HG02870 (cell line): ENCODE measurements around the gene BABAM2.

Experiments
- ATAC-seq: cut with Tn5 transposase; IDR thresholded peaks from one replicate; pipeline ENCODE4 v1.9.1; 2021; ENCODE audit warnings: mild to moderate bottlenecking, moderate library complexity; ENCODE audit not compliant: unreplicated experiment

Gene BABAM2

DNA sequence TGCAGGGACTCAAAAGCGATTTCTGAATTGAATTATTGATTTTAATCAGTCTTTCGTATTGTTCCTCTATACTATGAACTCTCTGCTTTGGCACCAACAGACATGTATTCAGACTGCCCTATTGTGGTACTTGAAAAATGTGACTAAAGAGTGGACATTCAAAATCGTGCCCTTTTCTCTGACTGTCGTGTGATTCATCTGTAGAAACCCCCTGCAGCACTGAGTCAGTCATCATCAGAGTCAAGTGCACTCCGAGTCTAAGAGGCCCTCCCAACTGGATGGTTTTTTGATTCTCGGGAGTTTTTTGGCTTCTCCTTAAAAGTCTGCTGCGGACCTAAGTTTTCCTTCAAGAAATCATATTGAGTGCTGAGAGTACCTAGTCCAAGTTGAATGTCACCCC lies 405.7 kb downstream of the BABAM2 start:
- ATAC-seq = no peak

DNA sequence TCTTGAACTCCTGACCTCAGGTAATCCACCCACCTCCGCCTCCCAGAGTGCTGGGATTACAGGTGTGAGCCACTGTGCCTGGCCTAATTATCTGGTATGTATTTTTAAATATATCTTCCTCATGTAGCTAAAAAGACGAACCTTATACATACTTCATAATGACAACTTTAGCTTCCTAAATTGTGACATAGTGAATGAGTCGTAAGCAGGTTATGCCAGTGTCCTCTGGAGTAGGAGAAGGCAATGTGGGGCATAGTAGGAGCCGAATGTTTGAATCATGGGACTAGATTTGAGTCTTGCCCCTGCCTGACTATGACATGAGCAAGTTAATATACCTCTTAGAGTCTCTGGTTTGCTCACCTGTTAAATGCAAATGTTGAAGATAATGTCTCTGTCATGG lies 406.4 kb downstream of the BABAM2 start:
- ATAC-seq = no peak

DNA sequence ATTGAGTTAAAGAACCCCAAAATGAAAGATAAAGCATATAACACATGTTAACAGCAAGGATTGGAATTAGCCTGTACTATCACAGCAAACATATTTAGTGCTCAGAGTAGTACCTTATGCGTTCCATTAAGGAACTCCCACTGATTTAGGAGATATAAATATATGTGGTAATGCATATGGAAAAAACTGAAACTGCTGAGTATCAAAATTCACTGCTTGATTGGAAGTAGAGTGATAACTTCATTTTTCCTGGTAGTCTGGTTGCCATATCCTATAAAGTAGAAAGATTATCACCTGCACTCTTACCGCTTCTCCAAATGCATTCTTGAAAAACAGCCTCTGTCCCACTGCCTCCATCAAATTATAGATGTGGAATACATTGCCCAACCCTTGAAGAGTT lies 407.0 kb downstream of the BABAM2 start:
- no peak for ATAC-seq

DNA sequence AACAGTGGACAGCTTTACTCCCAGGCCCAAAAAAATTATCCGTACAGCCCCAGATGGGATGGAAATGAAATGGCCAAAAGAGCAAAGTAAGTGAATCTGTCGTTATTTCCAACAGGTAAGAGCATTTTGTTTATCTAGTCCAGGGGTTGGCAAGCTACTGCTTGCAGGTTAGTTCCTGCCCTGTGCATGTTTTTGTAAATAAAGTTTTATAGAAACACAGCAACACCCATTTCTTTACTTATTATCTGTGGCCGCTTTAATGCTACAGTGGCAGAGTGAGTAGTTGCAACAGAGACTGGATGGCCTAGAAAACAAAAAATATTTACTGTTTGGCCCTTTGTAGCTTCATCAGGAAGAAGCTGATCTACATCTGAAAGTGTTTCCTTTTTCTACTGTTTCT lies 407.9 kb downstream of the BABAM2 start:
- ATAC-seq = no peak

DNA sequence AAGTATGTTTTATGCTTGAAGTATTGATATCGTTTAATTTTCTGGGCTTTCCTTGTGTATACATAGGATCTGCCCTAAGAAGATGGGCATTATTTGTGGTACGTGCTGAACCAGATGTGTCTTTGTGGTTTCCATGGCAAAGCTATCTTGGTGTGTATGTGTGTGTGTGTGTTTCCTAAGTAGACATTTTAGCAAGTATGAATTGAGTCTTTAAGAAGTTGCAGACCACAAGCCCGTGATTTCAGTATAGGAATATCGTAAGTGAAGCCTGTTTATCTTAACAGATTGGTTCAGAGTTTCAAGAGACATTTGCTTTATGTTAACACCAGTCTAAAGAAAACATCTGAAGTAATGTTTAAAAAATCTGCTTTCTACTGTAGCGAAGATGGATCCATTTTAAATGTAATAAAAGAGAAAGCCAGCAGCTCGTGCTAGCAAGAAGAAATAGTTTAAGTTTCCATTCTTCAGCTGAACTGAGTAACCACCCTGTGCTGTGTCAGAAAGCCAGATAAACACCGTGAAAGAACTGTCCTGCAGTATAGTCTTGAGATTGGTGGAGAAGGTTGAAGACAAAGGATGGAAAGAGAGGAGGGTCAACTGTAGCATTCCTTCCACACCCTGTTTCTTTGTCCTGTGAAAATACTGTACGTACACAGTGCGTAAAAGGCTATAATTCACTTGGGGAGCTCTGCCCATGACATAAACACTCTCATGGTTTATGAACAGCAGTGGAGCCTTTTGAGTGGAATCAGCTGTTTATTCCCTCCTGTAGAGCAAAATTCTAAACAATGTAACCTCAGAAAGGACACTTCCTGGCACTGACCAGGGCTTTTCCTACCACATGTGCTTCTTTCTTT lies 410.2 kb downstream of the BABAM2 start:
- ATAC-seq = no peak

DNA sequence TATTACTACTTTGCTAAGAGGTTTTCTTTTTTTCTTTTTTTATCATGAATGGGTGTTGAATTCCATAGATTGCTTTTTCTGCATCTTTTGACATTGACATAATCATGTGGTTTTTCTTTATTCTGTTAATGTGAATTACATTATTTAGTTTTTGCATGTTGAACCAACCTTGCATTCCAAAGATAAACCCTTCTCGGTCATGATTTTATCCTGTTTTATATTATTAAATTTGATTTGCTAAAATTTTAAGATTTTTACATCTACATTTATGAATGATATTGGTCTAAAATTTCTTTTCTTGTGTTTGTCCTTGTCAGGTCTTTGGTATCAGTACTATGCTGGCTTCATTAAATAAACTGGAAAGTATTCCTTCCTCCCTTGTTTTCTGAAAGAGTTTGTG lies 414.7 kb downstream of the BABAM2 start:
- ATAC-seq = no peak

DNA sequence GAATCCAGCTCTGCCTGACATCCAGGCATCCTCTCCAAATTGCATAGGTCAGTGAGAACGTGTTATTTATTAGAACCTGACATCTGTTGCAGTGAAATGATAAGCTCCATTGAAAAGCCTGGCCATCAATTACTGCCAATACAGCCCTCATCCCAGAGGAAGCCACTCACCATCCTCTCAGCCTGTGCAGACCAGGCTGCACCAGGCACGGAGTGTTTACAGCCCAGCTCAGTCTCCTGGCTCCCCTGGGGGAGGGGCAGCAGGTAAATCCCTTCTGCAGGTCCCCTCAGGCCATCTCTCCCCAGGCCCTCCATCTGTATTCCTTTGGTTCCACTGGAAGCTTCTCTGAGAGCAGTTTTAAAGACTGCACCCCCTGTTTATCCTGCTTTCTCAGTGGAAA lies 419.6 kb downstream of the BABAM2 start:
- ATAC-seq = no peak

DNA sequence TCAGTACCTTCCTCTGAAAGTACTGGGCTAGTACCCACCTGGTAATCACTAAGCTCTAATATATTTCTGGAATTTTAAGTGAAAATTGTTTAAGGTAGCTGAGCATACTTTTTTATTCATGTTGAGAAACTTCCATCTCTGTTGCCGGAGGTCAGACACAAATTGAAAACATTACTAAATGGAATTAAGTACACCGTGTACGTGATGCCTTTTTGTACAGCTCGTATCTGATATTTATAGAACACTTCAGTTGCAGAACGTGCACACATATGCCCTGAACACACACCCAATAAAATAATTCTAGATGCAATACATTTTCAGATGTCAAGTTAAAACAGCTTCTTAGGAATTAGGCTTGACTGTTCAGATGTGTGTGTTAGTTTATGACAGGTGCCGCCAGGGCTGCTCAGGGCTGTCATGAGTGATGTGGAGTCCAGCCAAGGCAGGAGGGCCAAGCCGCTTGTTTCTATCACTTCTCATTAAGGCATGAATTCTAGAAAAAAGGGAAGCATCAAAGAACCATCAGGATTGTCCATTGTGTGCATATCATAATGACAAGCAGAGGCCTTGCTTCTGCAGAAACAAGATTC lies 421.2 kb downstream of the BABAM2 start:
- no peak for ATAC-seq

- ATAC-seq = no peak
These were observed 422.0 kb downstream of the BABAM2 start for GRCh38 chr2:28312307-28313219.

- ATAC-seq = no peak
These were observed 422.8 kb downstream of the BABAM2 start for GRCh38 chr2:28313220-28313784.

GRCh38 chr2:28314968-28315367 lies 424.4 kb downstream of the BABAM2 start:
- no peak for ATAC-seq

DNA sequence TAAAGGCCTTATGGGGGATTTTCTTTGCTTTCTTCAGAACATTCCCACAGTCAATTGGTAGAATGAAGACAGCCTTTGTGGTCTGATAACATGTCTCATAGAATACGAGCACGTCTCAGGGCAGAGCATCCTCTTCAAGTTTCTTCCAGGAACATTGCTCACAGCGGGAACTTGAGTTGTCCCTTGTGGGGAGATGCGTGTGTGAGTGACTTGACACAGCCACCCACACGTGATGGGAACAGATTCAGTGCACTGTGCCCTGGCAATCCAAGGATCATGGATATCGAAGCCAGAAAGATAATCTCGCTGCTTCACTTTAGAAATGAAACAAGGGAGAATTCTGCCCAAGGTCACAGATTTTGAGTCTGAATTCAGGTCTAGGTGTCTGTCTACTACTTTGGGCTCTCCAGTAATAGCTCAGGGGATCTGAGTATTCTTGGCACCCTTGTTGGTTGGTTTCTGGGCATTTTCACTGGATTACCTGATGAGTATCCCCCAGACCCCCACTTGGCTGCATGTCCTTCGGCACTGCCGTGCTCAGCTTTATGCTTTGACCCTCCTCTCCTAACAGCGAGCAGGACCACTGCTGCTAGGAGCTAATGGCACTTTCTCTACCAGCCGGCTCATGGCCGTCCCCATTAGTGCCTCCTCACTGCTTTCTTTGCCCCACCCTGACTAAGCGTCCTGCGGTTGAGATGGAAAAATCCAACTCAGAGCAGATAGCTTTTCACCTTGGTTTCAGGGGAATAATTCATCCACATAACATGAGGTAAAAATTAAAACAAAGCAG lies 426.2 kb downstream of the BABAM2 start:
- no peak for ATAC-seq

DNA sequence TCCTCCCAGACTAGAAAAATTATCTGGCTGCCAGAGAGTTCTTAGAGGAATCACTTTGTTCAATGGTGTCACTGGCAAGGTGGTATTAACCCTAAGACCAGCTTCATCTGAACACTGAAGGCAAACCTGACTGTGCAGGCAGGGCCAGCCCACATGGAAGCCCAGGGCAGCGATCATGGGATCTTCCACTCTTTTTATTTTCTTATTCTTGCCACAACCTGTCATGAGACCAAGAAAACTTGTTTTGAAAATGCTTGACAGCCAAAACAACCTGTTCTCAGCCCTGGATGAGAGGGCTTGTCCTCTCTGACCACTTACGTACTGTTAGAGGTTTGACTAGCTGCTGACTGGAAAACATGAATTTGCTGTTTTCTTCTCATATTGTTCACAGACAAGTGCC lies 426.9 kb downstream of the BABAM2 start:
- ATAC-seq = no peak

- no peak for ATAC-seq
These were observed 427.5 kb downstream of the BABAM2 start for GRCh38 chr2:28318023-28318422.

GRCh38 chr2:28318462-28319117 lies 428.1 kb downstream of the BABAM2 start:
- no peak for ATAC-seq

DNA sequence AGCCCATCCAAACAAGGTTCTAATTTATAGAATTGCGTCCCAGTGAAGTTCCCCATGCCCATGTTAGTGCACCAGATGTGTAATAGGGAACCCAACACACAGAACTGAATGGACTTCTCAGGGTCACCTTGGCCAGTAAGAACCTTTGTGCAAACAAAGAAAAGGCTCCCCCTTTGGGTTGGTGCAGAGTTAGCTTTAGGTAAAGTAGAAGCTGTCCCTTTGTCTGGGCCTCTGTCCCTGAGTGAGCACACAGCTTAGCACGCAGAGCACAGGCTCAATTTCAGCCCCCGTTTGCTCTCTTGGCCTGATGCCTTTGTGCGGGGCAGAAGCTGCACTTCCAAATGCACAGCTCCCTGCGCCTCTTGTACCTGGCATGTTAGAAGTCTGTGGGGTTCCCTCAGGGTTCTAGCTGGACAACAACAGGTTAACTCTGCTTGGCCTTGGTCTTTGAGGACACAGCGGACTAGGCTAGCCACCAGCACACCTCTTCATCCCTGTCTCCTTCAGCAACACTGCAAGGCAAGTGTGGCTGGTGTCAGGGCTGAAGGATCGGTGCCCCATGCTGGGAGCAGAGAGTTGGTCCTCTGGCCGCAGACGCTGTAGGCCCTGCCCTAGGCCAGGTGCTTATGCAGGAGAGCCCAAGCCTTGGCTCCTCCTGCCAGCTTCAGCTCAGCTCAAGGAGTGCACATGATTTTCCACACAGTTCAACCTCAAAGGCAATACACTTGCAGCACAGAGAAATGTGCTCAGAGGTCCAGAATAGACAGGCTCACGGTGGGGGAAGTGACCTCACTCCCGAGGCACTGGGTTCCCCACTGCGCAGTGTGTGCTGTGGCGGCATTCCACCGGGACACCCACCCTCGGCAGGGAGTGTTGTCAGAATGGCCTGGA lies 428.8 kb downstream of the BABAM2 start:
- ATAC-seq = no peak

- ATAC-seq = no peak
These were observed 429.5 kb downstream of the BABAM2 start for GRCh38 chr2:28320009-28320365.

DNA sequence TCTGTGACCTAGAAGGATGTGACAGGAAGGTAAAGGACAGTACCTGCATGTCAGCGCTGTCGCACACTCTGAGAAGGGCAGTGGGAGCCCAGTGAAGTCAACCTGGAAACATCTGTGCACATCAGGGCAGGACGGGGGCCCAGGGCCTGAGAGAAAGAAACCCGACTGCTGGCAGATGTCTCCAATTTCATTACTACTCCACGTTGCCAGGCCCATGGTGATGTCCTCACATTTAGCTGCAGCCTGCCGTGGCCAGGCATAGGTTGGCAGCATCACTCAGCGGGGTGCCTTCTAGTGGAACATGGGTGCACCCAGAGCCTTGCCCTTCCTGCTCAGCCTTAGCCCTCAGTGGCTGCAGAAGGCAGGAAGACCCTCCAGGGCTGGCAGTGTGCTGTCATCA lies 429.8 kb downstream of the BABAM2 start:
- no peak for ATAC-seq

GRCh38 chr2:28321426-28321825 lies 430.9 kb downstream of the BABAM2 start:
- ATAC-seq = no peak
